H1 (cell line): Measurements from ENCODE around the gene BICD1.

Experiments
- ASH2L ChIP-seq: fragments of 200-600, 300-600 bp; sonication (generic); IDR thresholded peaks from one replicate; pipeline ENCODE4 v1.7.1; 2017; ENCODE audit warnings: low read length
- BRCA1 ChIP-seq: IDR thresholded peaks from 2 replicates; pipeline ENCODE4 v1.6.1; 2012; ENCODE audit warnings: low read depth, low read length, improper control_type of control experiment
- CEBPB ChIP-seq: IDR thresholded peaks from 2 replicates; pipeline ENCODE4 v1.6.1; 2012; ENCODE audit warnings: low read depth, low read length
- EP300 ChIP-seq, 2 experiments: IDR thresholded peaks; 1 replicate in 1 of 2; 2 replicates in 1 of 2; pipeline ENCODE4 v1.6.1; 2011 to 2012; ENCODE audit warnings: low read depth in 2 of 2, low read length in 2 of 2, mild to moderate bottlenecking in 2 of 2, borderline replicate concordance in 1 of 2, inconsistent platforms in 1 of 2, moderate library complexity in 1 of 2
- EZH2 ChIP-seq: fragments of 200-600 bp; sonication (generic); IDR thresholded peaks from 2 replicates; pipeline ENCODE4 v1.7.1; 2012; ENCODE audit warnings: low read depth, mild to moderate bottlenecking, moderate library complexity, low read length, inconsistent platforms; ENCODE audit not compliant: severe bottlenecking
- POLR2A ChIP-seq, 2 experiments: IDR thresholded peaks; 1 replicate in 1 of 2; 2 replicates in 1 of 2; pipeline ENCODE4 v1.6.1; 2011; ENCODE audit warnings: low read depth in 2 of 2, low read length in 2 of 2, mild to moderate bottlenecking in 2 of 2; ENCODE audit errors: control extremely low read depth in 1 of 2
- SP1 ChIP-seq: IDR thresholded peaks from 2 replicates; pipeline ENCODE4 v1.6.1; 2011; ENCODE audit warnings: low read depth, low read length
- TEAD4 ChIP-seq: IDR thresholded peaks from 2 replicates; pipeline ENCODE4 v1.6.1; 2012; ENCODE audit warnings: low read depth, low read length, inconsistent platforms, mixed read lengths
- TF ChIP-seq, protein P1 (sequence below), 3 experiments: IDR thresholded peaks; 1 replicate in 2 of 3; 2 replicates in 1 of 3; pipeline versions ENCODE4 v1.5.1 to v1.6.1; 2011; ENCODE audit warnings: low read length in 3 of 3, mild to moderate bottlenecking in 3 of 3, inconsistent platforms in 2 of 3, low read depth in 1 of 3, moderate library complexity in 1 of 3; ENCODE audit not compliant: insufficient read depth in 1 of 3; ENCODE audit errors: control extremely low read depth in 1 of 3
- TF ChIP-seq, protein P2 (sequence below): IDR thresholded peaks from 2 replicates; pipeline ENCODE4 v1.6.1; 2012; ENCODE audit warnings: low read length, inconsistent platforms

DNA sequence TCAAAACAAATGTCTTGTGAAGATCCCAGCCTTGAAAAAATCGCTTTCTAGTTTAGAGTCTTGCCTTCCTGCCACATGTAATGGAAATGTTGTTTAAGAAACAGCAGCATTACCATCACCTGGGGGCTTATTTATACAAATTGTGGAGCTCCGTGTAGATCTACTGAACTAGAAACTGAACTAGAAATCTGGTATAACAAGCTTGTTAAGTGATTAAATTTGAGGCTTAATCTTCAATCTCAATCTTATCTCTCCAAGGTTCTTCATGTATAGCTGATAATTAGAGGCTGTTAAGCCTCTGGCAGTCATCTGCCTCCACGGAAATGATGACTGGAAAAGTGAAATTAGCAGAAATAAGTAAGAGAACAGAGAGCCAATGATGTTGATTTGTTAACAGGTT lies 200.7 kb downstream of the BICD1 start:
- TF ChIP-seq BRCA1 (no peak), EP300 (IDR thresholded peaks at IDR 0.05; ENCODE audit: borderline replicate concordance in 1 of 2, low read depth in 2 of 2, low read length in 2 of 2) (no peak), POLR2A (IDR thresholded peaks at IDR 0.05; ENCODE audit: control extremely low read depth in 1 of 2, low read depth in 2 of 2, low read length in 2 of 2) (no peak), ASH2L (no peak), CEBPB (no peak), EZH2 (no peak), TEAD4 (no peak), SP1 (no peak)
- TF ChIP-seq, protein P1, sequence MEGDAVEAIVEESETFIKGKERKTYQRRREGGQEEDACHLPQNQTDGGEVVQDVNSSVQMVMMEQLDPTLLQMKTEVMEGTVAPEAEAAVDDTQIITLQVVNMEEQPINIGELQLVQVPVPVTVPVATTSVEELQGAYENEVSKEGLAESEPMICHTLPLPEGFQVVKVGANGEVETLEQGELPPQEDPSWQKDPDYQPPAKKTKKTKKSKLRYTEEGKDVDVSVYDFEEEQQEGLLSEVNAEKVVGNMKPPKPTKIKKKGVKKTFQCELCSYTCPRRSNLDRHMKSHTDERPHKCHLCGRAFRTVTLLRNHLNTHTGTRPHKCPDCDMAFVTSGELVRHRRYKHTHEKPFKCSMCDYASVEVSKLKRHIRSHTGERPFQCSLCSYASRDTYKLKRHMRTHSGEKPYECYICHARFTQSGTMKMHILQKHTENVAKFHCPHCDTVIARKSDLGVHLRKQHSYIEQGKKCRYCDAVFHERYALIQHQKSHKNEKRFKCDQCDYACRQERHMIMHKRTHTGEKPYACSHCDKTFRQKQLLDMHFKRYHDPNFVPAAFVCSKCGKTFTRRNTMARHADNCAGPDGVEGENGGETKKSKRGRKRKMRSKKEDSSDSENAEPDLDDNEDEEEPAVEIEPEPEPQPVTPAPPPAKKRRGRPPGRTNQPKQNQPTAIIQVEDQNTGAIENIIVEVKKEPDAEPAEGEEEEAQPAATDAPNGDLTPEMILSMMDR (IDR thresholded peaks at IDR 0.05; ENCODE audit: control extremely low read depth in 1 of 3, insufficient read depth in 1 of 3, low read depth in 1 of 3, low read length in 3 of 3), result no peak
- TF ChIP-seq, protein P2, sequence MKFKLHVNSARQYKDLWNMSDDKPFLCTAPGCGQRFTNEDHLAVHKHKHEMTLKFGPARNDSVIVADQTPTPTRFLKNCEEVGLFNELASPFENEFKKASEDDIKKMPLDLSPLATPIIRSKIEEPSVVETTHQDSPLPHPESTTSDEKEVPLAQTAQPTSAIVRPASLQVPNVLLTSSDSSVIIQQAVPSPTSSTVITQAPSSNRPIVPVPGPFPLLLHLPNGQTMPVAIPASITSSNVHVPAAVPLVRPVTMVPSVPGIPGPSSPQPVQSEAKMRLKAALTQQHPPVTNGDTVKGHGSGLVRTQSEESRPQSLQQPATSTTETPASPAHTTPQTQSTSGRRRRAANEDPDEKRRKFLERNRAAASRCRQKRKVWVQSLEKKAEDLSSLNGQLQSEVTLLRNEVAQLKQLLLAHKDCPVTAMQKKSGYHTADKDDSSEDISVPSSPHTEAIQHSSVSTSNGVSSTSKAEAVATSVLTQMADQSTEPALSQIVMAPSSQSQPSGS, result no peak
